ENCODE results near the gene IKBKE. TPM values are rescaled to one million over a fixed set of nuclear protein-coding genes. Genes with fewer than 3 reads are reported as not detected.
A peak's percentile ranks its signal among the peaks of the same experiment; 100 is the strongest.

IKBKE gene
- total and polyA plus RNA-seq, 2 experiments from 2014 or later = 24.7 to 27.0 TPM

DNA sequence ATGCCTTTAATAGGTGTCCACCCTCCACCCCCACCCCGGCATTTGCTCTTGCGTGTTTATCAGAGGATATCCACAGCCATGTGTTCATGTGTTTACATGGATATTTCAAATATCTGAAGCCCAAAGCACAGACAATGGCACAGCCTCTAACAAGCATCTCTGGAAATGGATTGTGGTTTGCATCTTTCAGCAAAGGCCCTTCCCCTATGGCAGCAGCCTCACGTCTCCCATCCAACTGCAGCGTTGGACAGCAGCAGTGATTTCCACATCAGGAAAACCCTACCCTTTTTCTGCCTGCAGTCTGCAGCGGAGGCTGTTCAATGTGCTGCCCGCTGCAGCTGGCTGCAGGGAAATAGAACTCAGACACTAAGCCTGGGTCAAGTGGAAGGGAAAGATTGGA lies 38.7 kb downstream of the IKBKE start:
- TF ChIP-seq, protein P1, sequence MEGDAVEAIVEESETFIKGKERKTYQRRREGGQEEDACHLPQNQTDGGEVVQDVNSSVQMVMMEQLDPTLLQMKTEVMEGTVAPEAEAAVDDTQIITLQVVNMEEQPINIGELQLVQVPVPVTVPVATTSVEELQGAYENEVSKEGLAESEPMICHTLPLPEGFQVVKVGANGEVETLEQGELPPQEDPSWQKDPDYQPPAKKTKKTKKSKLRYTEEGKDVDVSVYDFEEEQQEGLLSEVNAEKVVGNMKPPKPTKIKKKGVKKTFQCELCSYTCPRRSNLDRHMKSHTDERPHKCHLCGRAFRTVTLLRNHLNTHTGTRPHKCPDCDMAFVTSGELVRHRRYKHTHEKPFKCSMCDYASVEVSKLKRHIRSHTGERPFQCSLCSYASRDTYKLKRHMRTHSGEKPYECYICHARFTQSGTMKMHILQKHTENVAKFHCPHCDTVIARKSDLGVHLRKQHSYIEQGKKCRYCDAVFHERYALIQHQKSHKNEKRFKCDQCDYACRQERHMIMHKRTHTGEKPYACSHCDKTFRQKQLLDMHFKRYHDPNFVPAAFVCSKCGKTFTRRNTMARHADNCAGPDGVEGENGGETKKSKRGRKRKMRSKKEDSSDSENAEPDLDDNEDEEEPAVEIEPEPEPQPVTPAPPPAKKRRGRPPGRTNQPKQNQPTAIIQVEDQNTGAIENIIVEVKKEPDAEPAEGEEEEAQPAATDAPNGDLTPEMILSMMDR (IDR thresholded peaks at IDR 0.05; ENCODE audit: low read depth, low read length) = no peak
- Histone ChIP-seq H3K27ac (no peak overlapping the region), H3K4me1 (ENCODE audit: low read depth) (peaks cover 25% of the 10 kb centered on the region), H3K4me3 (peak overlapping the region; percentile 67), H3K36me3 (no peaks in the 10 kb centered on the region), H3K9me3 (ENCODE audit: low read depth) (no peaks in the 10 kb centered on the region), H3K27me3 (no peaks in the 10 kb centered on the region)
- DNase-seq (ENCODE audit: low read depth in 1 of 2, low spot score in 1 of 2) = peak; percentile 42 to 82

DNA sequence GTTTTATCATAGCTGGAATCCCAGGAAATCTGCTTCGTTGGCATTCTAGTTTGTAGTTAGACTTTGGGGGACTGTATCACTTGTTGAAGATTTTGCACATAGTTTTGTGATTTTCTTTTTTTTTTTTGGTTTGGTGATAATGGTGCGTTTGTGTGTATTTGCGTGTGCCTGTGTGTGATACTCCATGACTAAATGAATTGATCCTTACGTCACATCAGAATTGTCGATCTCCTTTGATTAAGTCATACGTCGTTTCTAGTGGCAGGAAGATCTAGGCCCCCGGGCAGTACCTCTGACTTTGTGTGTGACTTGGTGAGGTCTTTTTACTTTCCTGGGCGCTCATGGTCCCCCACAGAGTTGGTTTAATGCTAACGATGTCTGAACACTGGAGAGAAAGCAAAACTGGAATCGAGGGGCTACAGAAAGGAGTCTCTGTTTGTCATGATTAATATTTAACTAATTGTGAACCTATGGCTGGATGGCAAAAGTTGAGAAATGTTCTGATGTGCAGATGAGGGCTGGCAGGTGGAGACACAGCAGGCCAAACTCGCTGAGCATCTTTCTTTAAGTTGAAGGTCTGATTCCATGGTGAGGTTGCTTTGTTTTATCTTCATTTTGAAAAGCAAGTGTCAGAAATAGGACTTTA lies 39.5 kb downstream of the IKBKE start:
- Histone ChIP-seq H3K36me3 (no peaks in the 10 kb centered on the region), H3K9me3 (ENCODE audit: low read depth) (no peaks in the 10 kb centered on the region), H3K27me3 (no peaks in the 10 kb centered on the region), H3K4me1 (ENCODE audit: low read depth) (peaks cover 26% of the 10 kb centered on the region), H3K27ac (no peak overlapping the region), H3K4me3 (no peak overlapping the region)
- TF ChIP-seq, protein P1 (IDR thresholded peaks at IDR 0.05; ENCODE audit: low read depth, low read length) = no peak
- no peak for DNase-seq (ENCODE audit: low read depth in 1 of 2, low spot score in 1 of 2)

DNA sequence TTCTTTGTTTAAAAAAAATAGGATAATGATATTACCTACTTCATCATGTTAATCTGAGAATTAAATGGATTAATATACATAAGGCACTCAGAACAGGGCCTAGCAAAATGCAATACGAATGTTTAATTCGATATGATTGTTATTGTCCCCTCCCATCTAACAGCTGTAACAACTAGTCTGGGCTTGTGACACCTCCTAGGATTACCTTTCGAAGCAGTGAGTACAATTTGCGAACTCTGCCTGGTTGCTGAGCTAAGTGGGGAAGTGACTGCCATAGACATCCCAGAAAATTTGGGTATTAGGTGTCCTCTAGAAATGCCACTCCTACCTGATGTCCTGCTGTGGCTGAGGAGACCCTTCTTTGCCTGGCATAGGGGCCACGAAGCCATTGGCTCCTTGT lies 40.1 kb downstream of the IKBKE start:
- Histone ChIP-seq H3K36me3 (no peaks in the 10 kb centered on the region), H3K4me1 (ENCODE audit: low read depth) (peaks cover 30% of the 10 kb centered on the region), H3K4me3 (no peak overlapping the region), H3K27ac (no peak overlapping the region), H3K27me3 (no peaks in the 10 kb centered on the region), H3K9me3 (ENCODE audit: low read depth) (no peaks in the 10 kb centered on the region)
- no peak for DNase-seq (ENCODE audit: low read depth in 1 of 2, low spot score in 1 of 2)
- TF ChIP-seq, protein P1 (IDR thresholded peaks at IDR 0.05; ENCODE audit: low read depth, low read length) = no peak

DNA sequence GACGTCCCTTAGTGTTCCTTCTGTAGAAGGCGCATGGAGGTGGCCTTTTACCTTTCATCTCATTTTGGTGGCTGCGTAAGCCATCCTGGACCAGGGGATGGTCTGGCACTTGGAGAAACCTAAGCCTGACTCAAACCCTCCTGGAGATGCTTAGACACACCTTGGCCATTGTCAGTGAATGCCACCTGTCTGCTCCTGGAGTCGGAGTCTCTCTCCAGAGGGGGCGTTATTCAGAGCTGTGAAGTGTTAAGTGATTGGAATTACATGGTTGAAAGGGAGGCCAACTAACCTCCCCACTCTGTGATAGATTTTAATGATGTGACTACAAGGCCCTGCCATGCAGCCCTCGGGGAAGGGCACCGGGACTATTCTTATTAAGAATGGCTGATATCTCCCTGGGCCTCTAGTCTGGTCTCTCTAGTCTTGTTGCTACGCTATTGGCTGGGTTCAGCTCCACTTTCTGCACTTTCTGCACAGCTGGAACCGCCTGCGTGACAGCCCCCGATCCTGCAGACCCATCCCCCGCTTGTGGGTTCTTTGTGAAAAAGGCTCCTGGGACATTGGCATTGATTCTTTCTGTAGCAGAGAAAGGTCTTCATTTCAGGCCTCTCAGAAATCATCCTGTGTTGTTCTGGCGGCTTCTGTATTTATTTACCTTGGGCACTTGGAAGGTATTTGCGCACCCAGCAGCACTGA lies 41.2 kb downstream of the IKBKE start:
- H3K4me1 ChIP-seq (ENCODE audit: low read depth) = peaks cover 30% of the 10 kb centered on the region
- H3K27me3 ChIP-seq = no peaks in the 10 kb centered on the region
- no peak for DNase-seq (ENCODE audit: low read depth in 1 of 2, low spot score in 1 of 2)
- no peak overlapping the region for H3K4me3 ChIP-seq
- H3K27ac ChIP-seq = peak overlapping the region; percentile 43
- TF ChIP-seq, protein P1 (IDR thresholded peaks at IDR 0.05; ENCODE audit: low read depth, low read length) = no peak
- H3K36me3 ChIP-seq = no peaks in the 10 kb centered on the region
- H3K9me3 ChIP-seq (ENCODE audit: low read depth) = no peaks in the 10 kb centered on the region

DNA sequence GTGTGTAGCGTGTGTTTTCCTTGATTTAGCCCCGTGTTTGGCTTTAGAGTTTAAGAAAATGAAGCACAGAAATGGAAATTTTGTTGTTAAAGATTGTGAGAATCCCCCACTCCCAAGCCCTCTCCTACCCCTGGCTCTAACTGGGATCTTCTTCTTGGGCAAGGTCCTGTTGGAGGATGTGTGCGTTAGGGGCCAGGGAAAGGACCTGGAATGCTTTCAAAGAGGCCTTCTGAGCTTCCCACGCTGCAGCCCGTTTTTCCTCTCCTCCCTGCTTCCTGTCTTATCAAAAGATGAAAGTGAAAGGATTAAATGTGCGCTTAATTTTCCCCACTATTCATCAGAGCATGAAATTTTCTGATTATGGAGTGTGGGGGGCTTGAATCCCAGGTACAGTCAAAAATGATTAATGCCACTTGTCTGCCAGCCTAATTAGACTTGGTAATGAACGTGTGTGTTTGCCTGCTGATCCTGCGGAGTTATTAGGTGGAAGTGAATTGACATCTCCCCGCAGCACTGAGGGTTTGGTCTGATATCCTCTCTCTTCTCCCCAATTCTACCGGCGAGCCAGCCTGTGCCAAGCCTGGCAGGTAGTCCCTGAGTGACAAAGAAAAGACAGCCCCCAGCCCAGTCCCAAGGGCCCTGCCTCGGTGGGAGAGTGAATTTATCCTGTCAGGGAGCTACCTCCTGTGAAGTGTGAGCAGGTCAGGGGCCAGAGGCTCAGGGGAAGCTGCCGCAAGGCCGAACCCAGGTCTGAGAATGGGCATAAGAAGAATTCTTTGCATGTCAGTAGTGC lies 42.0 kb downstream of the IKBKE start:
- Histone ChIP-seq H3K4me1 (ENCODE audit: low read depth) (peaks cover 32% of the 10 kb centered on the region), H3K27ac (peak overlapping the region; percentile 43), H3K4me3 (no peak overlapping the region), H3K27me3 (no peaks in the 10 kb centered on the region), H3K36me3 (no peaks in the 10 kb centered on the region), H3K9me3 (ENCODE audit: low read depth) (no peaks in the 10 kb centered on the region)
- TF ChIP-seq, protein P1 (IDR thresholded peaks at IDR 0.05; ENCODE audit: low read depth, low read length) = no peak
- no peak for DNase-seq (ENCODE audit: low read depth in 1 of 2, low spot score in 1 of 2)
